Psoas muscle (tissue), 8 donors: ENCODE data around the gene CCNI. TPM values are rescaled to one million over a fixed set of nuclear protein-coding genes. Genes with fewer than 3 reads are reported as not detected.
"Not testable (repeated sequence)": the region's sequence is repeated elsewhere in the genome, so short reads cannot be mapped to it uniquely, and the experiment has no call there.

Experiments used
- ATAC-seq, 4 donors: fragments of 200-7000 bp; cut with Tn5 transposase; one replicate each; pipeline ENCODE4 v1.9.1; 2020; ENCODE audit warnings: moderate library complexity in 3 of 4, mild to moderate bottlenecking in 2 of 4
- DNase-seq, 2 donors: peaks; one replicate each; pipeline ENCODE4 v3.0.0-alpha.2; 2020
- H3K27ac ChIP-seq: fragments of 200-600 bp; one replicate; pipeline ENCODE4 v1.8.0; 2022
- H3K27me3 ChIP-seq, 3 donors: fragments of 200-600 bp in 1 of 3; one replicate each; pipeline versions ENCODE4 v1.6.1 to v1.8.0; 2013 to 2022; ENCODE audit warnings: low read length in 2 of 3, mild to moderate bottlenecking in 2 of 3, moderate library complexity in 1 of 3; ENCODE audit not compliant: insufficient read depth in 3 of 3
- H3K36me3 ChIP-seq, 2 donors: fragments of 200-600 bp in 1 of 2; one replicate each; pipeline versions ENCODE4 v1.6.1 to v1.8.0; 2013 to 2022; ENCODE audit warnings: low read depth in 1 of 2, mild to moderate bottlenecking in 1 of 2, moderate library complexity in 1 of 2; ENCODE audit not compliant: insufficient read depth in 1 of 2
- H3K4me1 ChIP-seq: fragments of 200-600 bp; one replicate; pipeline ENCODE4 v1.8.0; 2022
- H3K4me3 ChIP-seq: fragments of 200-600 bp; one replicate; pipeline ENCODE4 v1.8.0; 2022; ENCODE audit warnings: mild to moderate bottlenecking
- H3K9me3 ChIP-seq: fragments of 200-600 bp; one replicate; pipeline ENCODE4 v1.8.0; 2022
- WGBS, 3 donors: extraction: QIAGEN DNeasy Blood & Tissue Kit; methylation state at CpG; one replicate each; pipeline versions ENCODE4 v1.1.6 to v1.1.7; 2013; 5-methylcytosine and 5-hydroxymethylcytosine counted together
- intact Hi-C, 2 donors: fragments of 100-400 bp; cut with DNase I; formaldehyde crosslinking; loops; one replicate each; pipeline versions ENCODE4 v1.11.0 to v1.14.2; 2022
- polyA plus RNA-seq, 3 donors: library from polyadenylated mRNA; stranded (reverse); fragments of 200-250 nt; gene quantifications; one replicate each; pipeline ENCODE4 v1.2.3, GENCODE V29; 2013
- total RNA-seq, 4 donors: library from RNA; stranded (reverse); fragmentation: NEBNext Ultra II Directional in 2 of 4; extraction: Animal tissue kit (Norgen Biotek cat#: 25700) in 2 of 4; gene quantifications; one replicate each; pipeline versions ENCODE4 v1.2.1 to v1.2.4, GENCODE V29; 2021 to 2023
- TF ChIP-seq, protein P1 (sequence below): fragments of 200-600 bp; IDR thresholded peaks from one replicate; pipeline ENCODE4 v1.8.0; 2022; ENCODE audit warnings: antibody characterized with exemption
- donor health status: healthy with polysubstance abuse.
- donor health status: DM: no; HTN: no; CAD: no; lungs with moderate emphysema.
- donor health status: Bipolar disorder and iron deficiency.
- donor health status: healthy.
- donor health status: DM: yes; HTN: yes; CAD: no.
- donor health status: DM: no; HTN: no; CAD: no.
- donor health status: DM: no; HTN: no; CAD: no.
- donor health status: DM: yes; HTN: yes; CAD: no.

CCNI gene
- total and polyA plus RNA-seq, 7 donors: 82.1 to 182 (median 147) TPM

GRCh38 chr4:77074381-77074831, 1.4 kb downstream of the CCNI start:
- intact Hi-C loops: no loop called here
- Histone ChIP-seq H3K36me3 (no peaks in the 10 kb centered on the region), H3K4me3 (peak overlapping the region; percentile 90), H3K27ac (peak overlapping the region; percentile 95), H3K27me3 (no peaks in the 10 kb centered on the region), H3K4me1 (peaks cover 43% of the 10 kb centered on the region), H3K9me3 (no peaks in the 10 kb centered on the region)
- DNase-seq: no peak
- TF ChIP-seq, protein P1, sequence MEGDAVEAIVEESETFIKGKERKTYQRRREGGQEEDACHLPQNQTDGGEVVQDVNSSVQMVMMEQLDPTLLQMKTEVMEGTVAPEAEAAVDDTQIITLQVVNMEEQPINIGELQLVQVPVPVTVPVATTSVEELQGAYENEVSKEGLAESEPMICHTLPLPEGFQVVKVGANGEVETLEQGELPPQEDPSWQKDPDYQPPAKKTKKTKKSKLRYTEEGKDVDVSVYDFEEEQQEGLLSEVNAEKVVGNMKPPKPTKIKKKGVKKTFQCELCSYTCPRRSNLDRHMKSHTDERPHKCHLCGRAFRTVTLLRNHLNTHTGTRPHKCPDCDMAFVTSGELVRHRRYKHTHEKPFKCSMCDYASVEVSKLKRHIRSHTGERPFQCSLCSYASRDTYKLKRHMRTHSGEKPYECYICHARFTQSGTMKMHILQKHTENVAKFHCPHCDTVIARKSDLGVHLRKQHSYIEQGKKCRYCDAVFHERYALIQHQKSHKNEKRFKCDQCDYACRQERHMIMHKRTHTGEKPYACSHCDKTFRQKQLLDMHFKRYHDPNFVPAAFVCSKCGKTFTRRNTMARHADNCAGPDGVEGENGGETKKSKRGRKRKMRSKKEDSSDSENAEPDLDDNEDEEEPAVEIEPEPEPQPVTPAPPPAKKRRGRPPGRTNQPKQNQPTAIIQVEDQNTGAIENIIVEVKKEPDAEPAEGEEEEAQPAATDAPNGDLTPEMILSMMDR: no peak
- no peak for ATAC-seq
- WGBS, 3 donors: 6 to 11% (median 7%) methylated on average over 6 of the region's 6 CpGs

DNA sequence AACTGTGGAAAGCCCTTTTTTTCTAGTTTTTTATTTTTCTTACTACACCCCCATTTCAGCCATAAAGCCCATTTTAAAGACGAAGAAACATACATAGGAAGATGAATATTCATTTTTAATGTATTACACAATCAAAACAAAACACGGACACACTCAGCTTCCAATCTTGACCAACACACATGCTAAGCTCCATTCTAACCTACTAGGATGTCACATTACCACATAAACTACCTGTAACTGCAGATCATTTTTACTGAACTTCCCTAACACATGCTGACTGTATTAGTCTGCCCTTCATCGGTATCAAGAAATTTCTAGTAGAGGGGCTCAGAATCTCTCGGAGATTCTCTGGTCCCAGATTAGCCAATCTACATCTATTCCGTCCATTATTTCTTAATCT, 1.8 kb downstream of the CCNI start:
- peak overlapping the region; percentile 95 for H3K27ac ChIP-seq
- DNase-seq: no peak
- TF ChIP-seq, protein P1: no peak
- ATAC-seq: no peak
- 7 to 14% (median 10%) methylated on average over 5 of the region's 5 CpGs for WGBS, 3 donors
- no peaks in the 10 kb centered on the region for H3K9me3 ChIP-seq
- no peaks in the 10 kb centered on the region for H3K27me3 ChIP-seq
- peaks cover 46% of the 10 kb centered on the region for H3K4me1 ChIP-seq
- H3K4me3 ChIP-seq: peak overlapping the region; percentile 90
- no peaks in the 10 kb centered on the region for H3K36me3 ChIP-seq
- intact Hi-C loops: no loop called here

- ATAC-seq (no peak), DNase-seq (no peak)
- Histone ChIP-seq H3K27ac (peak overlapping the region; percentile 95), H3K36me3 (no peaks in the 10 kb centered on the region), H3K4me3 (peak overlapping the region; percentile 90), H3K4me1 (peaks cover 48% of the 10 kb centered on the region), H3K27me3 (no peaks in the 10 kb centered on the region), H3K9me3 (no peaks in the 10 kb centered on the region)
- TF ChIP-seq, protein P1: no peak
- 2 to 6% (median 5%) methylated on average over 3 of the region's 3 CpGs for WGBS, 3 donors
- intact Hi-C loops: no loop called here
These were observed 2.5 kb downstream of the CCNI start for GRCh38 chr4:77073106-77073809.

- no peaks in the 10 kb centered on the region for H3K27me3 ChIP-seq
- H3K4me3 ChIP-seq: no peak overlapping the region
- ATAC-seq (no peak), DNase-seq (no peak)
- peaks cover 43% of the 10 kb centered on the region for H3K4me1 ChIP-seq
- TF ChIP-seq, protein P1: no peak
- H3K27ac ChIP-seq: no peak overlapping the region
- no peaks in the 10 kb centered on the region for H3K36me3 ChIP-seq
- intact Hi-C loops: no loop called here
- WGBS, 3 donors: 59 to 67% (median 66%) methylated on average over 5 of the region's 5 CpGs
- H3K9me3 ChIP-seq: no peaks in the 10 kb centered on the region
These were observed 3.5 kb downstream of the CCNI start for GRCh38 chr4:77072195-77072753.

DNA sequence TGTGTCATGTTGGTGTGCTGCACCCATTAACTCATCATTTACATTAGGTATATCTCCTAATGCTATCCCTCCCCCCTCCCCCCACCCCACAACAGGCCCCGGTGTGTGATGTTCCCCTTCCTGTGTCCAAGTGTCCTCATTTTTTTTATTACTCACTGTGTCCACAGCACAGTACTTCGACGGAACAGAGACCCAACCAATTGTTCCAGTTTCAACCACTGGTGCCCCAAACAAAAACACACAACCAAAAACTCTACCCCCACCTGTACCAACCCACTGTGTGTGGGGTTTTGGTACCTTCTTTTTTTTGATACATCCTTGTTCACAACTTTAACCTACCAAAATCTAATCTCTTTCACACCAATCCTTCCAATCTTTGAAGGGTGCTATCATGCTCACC, 6.3 kb downstream of the CCNI start:
- intact Hi-C loops, H3K4me3 ChIP-seq, H3K27ac ChIP-seq, DNase-seq, H3K27me3 ChIP-seq, H3K9me3 ChIP-seq, ATAC-seq: not testable (repeated sequence)
- 47 to 71% (median 65%) methylated on average over 3 of the region's 3 CpGs for WGBS, 3 donors
- peaks cover 4 to 19% of the 10 kb centered on the region in 2 donors for H3K36me3 ChIP-seq
- peaks cover 39% of the 10 kb centered on the region for H3K4me1 ChIP-seq
